RWPE1 (cell line): Measurements from ENCODE around the gene FEZF1.

Experiments
- CTCF ChIA-PET: fragments of 350-600 bp; sonication (Branson Sonifier 250); formaldehyde crosslinking; extraction: SDS; loops from one replicate; lab custom pipeline; 2021; lab: Yijun Ruan, JAX
- POLR2A ChIA-PET: fragments of 400-600 bp; formaldehyde crosslinking; extraction: SDS; loops from one replicate; lab custom pipeline; 2020; ENCODE audit warnings: antibody characterized with exemption; ENCODE audit not compliant: low non-redundant PET; lab: Yijun Ruan, JAX
- DNase-seq: peaks from one replicate; pipeline ENCODE4 v3.0.0; 2012; ENCODE audit warnings: low spot score
- H3K27ac ChIP-seq: fragments of 450-650 bp; 2 replicates; pipeline ENCODE4 v1.5.1; 2017
- TF ChIP-seq, protein P1 (sequence below): fragments of 450-650 bp; conservative IDR thresholded peaks from 2 replicates; pipeline ENCODE4 v1.5.1; 2017; ENCODE audit warnings: low read depth, mild to moderate bottlenecking

Gene FEZF1

DNA sequence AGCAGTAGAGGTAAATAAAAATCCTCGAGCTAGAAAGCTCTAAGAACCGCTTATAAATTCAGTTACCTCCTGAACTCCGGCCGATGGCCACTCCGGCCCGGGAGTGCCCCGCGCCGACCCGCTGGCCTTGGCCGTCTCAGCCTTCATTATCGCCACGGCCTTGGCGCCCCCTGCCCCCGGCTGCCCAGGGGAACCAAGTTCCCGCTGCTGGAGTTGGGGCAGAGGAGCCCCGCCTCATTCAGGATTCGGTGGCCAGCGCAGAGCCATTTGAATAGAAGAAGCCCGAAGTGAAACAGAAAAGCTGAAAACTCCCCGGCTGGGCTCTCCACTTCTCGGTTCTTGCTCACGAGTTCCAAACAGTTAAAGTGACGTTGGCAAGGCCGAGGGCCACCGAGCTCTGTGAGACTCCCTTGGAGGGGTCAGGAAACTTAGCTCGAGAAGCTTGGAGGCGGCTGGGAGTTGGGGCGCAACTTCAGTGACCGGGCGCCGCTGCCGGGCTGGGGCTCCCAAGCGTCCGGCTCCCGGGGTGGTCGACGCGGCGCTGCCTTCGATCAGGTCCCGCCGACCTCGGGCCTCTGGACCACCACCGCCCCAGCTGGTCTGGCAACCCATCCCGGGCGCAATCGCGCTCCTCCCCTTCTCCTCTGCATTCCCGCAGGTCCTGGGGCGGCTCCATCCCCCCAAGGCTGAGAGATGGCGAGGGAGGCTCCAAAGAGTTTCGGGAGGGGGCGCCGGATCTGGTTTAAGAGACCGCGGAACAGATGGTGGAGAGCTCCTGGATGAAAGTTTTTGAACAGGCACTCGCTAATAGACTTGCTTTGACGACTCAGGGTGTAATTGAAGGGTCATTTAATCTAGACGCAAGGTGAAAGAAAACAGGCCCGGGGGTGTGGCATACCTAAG, 5.8 kb upstream of the FEZF1 start:
- CTCF ChIA-PET, result no interaction called here
- DNase-seq, result no peak
- H3K27ac ChIP-seq, result no peak overlapping the region
- TF ChIP-seq, protein P1, sequence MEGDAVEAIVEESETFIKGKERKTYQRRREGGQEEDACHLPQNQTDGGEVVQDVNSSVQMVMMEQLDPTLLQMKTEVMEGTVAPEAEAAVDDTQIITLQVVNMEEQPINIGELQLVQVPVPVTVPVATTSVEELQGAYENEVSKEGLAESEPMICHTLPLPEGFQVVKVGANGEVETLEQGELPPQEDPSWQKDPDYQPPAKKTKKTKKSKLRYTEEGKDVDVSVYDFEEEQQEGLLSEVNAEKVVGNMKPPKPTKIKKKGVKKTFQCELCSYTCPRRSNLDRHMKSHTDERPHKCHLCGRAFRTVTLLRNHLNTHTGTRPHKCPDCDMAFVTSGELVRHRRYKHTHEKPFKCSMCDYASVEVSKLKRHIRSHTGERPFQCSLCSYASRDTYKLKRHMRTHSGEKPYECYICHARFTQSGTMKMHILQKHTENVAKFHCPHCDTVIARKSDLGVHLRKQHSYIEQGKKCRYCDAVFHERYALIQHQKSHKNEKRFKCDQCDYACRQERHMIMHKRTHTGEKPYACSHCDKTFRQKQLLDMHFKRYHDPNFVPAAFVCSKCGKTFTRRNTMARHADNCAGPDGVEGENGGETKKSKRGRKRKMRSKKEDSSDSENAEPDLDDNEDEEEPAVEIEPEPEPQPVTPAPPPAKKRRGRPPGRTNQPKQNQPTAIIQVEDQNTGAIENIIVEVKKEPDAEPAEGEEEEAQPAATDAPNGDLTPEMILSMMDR, result no peak
- POLR2A ChIA-PET, result no interaction called here

DNA sequence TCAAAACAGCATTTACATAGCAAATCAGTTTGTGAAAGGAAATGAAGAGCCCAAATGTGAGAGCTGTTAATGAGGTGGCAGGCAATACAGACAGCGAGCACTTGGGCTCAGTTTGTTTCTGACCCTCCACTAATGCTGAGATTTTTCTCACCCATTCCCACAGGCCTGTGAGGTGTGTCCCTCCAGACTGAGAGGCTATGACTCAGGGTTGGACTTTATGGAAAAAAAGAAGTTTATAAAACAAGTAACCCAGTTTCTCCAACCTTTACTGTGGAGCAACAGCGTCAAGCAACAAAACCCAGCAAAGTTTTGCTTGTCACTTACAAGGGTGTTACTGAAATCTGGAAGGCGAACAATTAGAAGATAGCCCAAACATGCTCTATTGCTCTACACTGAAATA, 4.9 kb upstream of the FEZF1 start:
- no peak for DNase-seq
- H3K27ac ChIP-seq, result no peak overlapping the region
- ChIA-PET POLR2A (no interaction called here), CTCF (no interaction called here)
- TF ChIP-seq, protein P1, result no peak

GRCh38 chr7:122307228-122307621, 2.7 kb upstream of the FEZF1 start:
- H3K27ac ChIP-seq, result no peak overlapping the region
- ChIA-PET POLR2A (no interaction called here), CTCF (no interaction called here)
- TF ChIP-seq, protein P1, result no peak
- DNase-seq, result no peak

GRCh38 chr7:122306320-122307227, 2.0 kb upstream of the FEZF1 start:
- POLR2A ChIA-PET, result no interaction called here
- CTCF ChIA-PET, result interaction anchor here (0.7 kb wide), 1 partner anchor 665 kb away, joined by 3 read pairs; no protein-coding TSS in a partner anchor
- DNase-seq, result no peak
- TF ChIP-seq, protein P1, result no peak
- no peak overlapping the region for H3K27ac ChIP-seq

- no peak for DNase-seq
- no peak overlapping the region for H3K27ac ChIP-seq
- CTCF ChIA-PET, result interaction anchor here (0.7 kb wide), 1 partner anchor 666 kb away, joined by 3 read pairs; no protein-coding TSS in a partner anchor
Observed at GRCh38 chr7:122305475-122306319, 1.1 kb upstream of the FEZF1 start.

More at GRCh38 chr7:122305475-122306319, 1.1 kb upstream of the FEZF1 start:
- TF ChIP-seq, protein P1, result no peak
- POLR2A ChIA-PET, result no interaction called here
